ENCODE data around the gene NKAIN1.

DNA sequence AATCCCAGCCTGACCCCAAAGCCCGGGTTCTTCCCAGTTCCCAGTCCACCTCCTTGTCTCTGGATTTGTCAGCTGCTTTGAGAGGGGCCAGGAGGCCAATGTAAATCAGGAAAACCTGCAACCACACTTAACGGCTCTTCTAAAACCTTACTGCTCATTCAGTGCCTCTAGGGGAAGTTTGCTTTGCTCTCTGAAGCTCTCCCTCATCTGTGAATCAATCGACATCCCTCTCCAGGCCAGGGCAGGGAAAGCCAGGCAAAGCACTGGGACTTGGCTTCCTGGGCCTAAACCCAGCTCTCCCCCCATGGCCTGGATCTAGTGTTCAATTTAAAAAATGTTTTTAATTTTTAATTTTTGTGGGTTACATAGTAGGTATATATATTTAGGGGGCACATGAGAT is 9.3 kb downstream of the NKAIN1 start:
- TF ChIP-seq, protein P1, sequence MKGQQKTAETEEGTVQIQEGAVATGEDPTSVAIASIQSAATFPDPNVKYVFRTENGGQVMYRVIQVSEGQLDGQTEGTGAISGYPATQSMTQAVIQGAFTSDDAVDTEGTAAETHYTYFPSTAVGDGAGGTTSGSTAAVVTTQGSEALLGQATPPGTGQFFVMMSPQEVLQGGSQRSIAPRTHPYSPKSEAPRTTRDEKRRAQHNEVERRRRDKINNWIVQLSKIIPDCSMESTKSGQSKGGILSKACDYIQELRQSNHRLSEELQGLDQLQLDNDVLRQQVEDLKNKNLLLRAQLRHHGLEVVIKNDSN (IDR thresholded peaks at IDR 0.05): no peak
- TF ChIP-seq EP300 (IDR thresholded peaks at IDR 0.05; ENCODE audit: borderline replicate concordance) (no peak), RAD21 (IDR thresholded peaks at IDR 0.05; ENCODE audit: low read depth) (no peak), CEBPB (IDR thresholded peaks at IDR 0.05) (no peak), FOXM1 (IDR thresholded peaks at IDR 0.05; ENCODE audit: borderline replicate concordance, low read depth) (no peak)

All from Ishikawa (cell line).